GM18499 (cell line): ENCODE measurements around the gene TMPRSS12.
"Not testable (repeated sequence)": the region's sequence is repeated elsewhere in the genome, so short reads cannot be mapped to it uniquely, and the experiment has no call there.

Source experiments
- ATAC-seq: cut with Tn5 transposase; IDR thresholded peaks from one replicate; pipeline ENCODE4 v1.9.1; 2021; ENCODE audit warnings: moderate number of reproducible peaks; ENCODE audit not compliant: insufficient read depth, unreplicated experiment

The TMPRSS12 gene

DNA sequence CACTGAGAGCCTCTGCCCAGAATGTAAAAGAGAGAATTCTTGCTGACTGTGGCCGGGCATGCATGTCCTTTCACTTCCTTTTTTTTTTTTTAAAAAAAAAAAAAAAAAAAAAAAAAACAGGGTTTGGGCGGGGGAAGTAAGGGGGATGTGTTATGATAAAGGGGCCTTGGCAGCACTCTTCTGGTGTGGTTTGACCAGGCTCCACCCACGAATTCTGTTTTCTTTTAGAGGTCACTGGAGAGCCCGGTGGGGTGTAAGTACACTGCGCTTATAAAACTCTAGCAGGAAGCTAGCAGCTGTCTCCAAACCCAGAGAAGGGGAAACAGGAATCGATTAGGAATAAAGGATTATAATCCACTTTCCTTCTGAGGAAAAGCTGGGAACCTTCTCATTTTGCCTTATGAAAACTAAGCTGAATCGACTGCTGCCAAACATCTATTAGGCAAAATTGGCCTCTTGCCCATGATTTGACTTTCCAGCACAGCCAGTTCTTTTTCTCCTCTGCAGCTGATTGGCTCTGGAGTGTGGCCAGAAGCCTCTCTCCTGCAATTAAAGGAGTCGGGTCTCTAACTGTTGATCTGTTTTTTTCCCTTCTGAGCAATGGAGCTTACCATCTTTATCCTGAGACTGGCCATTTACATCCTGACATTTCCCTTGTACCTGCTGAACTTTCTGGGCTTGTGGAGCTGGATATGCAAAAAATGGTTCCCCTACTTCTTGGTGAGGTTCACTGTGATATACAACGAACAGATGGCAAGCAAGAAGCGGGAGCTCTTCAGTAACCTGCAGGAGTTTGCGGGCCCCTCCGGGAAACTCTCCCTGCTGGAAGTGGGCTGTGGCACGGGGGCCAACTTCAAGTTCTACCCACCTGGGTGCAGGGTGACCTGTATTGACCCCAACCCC lies 82.0 kb downstream of the TMPRSS12 start:
- ATAC-seq: peak; percentile 85

DNA sequence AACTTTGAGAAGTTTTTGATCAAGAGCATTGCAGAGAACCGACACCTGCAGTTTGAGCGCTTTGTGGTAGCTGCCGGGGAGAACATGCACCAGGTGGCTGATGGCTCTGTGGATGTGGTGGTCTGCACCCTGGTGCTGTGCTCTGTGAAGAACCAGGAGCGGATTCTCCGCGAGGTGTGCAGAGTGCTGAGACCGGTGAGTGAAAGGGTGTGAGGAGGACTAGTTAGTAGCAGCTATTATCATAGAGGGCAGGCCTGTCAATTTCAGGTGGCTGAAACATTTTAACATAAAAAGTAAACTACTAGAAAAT lies 82.6 kb downstream of the TMPRSS12 start:
- ATAC-seq: no peak

DNA sequence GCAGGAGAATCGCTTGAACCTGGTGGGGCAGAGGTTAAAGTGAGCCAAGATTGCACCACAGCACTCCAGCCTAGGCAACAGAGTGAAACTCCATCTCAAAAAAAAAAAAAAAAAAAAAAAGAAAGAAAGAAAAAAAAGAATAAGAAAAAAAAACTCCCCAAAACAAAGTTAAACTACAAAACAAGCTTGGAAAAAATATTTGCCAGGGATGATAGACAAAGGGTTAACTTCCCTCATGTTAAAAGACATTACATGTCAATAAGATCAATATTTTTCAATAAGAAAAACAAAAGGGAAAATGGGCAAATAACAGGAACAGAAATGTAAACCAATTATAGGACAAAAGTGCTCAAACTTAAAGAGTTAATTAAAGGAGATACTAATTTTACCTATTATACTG lies 83.2 kb downstream of the TMPRSS12 start:
- no peak for ATAC-seq

DNA sequence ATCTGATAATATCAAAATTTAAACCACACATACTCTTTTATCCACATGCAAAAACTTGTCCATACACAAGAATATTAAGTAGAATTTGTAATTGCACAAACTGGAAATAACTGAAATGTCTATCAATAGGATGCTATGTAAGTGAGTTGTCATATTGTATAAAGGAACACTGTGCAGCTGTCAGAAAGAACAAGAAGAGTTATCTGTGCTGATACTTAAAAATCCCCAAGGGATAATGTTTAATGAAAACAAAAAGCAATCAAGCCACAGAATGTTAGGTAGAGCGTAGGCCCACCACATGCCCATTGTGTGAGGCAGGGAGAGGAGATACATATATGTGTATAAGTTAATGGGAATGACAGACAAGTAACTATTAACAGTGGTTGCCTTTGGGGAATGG lies 83.7 kb downstream of the TMPRSS12 start:
- no peak for ATAC-seq

DNA sequence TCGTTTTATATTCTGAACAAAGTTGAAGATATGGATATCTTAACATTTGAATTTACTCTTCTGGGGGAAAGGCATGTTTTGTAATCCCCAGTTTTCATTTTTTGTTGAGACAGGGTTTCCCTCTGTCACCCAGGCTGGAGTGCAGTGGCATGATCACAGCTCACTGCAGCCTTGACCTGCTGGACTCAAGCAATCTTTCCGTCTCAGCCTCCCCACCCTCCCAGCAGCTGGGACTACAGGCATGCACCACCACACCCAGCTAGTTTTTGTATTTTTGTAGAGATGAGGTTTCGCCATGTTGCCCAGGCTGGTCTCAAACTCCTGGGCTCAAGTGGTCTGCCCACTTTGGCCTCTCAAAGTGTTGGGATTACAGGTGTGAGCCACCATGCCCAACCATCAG lies 84.2 kb downstream of the TMPRSS12 start:
- not testable (repeated sequence) for ATAC-seq

DNA sequence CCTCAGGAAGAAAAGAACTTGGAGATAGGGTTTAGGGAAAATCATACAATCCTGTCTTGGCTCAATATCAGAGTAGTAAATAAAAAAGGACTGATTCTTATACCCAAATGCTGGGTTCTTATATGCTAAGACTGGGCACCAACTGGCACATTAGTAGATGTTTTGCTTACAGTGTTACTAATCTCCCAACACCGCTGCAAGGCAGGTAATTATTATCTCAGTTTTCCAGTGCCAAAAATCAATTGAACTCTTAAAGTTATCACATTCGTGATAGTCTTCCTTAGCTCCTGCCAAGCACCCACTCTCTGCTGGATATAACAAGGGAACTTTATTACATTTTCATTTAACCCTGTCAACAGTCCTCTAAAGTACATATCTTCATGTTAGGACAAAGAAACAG lies 84.6 kb downstream of the TMPRSS12 start:
- ATAC-seq: no peak

DNA sequence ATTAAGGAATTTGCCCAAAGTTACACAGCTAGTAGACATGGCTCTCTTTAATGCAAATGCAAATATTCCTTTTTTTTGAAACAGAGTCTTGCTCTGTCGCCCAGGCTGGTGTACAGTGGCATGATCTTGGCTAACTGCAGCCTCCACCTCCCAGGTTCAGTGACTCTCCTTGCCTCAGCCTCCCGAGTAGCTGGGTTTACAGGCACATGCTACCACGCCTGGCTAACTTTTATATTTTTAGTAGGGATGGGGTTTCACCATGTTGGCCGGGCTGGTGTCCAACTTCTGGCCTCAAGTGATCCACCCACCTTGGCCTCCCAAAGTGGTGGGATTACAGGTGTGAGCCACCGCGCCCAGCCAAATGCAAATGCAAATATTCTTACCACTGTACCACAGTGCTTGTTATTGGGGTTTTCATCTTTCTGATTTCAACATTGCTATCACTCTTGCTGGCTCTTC lies 85.1 kb downstream of the TMPRSS12 start:
- ATAC-seq: no peak

DNA sequence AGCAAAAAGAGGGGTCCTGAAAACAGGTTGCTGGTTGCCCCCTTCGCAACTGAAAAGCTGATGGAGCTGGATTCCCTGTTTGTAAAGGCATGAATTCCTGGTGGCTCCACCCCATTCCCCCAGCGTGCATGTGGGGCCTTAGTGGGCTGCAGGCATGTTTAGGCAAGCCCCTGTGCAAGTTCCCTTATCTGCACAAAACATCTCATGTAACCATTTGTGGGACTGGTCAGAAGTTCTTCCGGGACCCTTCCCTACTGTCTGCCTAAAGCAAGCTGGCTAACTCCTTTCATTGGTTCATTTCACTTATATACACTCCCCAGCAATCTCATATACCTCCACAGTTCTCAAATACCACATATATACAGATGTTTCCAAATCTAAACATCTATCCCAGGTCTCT lies 85.7 kb downstream of the TMPRSS12 start:
- no peak for ATAC-seq

DNA sequence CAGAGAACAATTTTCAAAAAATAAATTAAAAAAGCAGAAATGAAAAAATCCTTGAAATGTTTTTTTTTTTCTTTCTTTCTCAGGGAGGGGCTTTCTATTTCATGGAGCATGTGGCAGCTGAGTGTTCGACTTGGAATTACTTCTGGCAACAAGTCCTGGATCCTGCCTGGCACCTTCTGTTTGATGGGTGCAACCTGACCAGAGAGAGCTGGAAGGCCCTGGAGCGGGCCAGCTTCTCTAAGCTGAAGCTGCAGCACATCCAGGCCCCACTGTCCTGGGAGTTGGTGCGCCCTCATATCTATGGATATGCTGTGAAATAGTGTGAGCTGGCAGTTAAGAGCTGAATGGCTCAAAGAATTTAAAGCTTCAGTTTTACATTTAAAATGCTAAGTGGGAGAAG lies 87.1 kb downstream of the TMPRSS12 start:
- no peak for ATAC-seq

DNA sequence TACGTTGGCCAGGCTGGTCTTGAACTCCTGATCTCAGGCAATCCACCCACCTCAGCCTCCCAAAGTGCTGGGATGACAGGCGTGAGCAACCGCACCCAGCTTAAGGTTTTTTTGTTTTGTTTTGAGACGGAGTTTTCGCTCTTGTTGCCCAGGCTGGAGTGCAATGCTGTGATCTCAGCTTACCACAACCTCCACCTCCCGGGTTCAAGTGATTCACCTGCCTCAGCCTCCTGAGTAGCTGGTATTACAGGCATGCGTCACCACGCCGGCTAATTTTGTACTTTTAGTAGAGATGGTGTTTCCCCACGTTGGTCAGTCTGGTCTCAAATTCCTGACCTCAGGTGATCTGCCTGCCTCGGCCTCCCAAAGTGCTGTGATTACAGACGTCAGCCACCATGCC lies 87.8 kb downstream of the TMPRSS12 start:
- not testable (repeated sequence) for ATAC-seq

DNA sequence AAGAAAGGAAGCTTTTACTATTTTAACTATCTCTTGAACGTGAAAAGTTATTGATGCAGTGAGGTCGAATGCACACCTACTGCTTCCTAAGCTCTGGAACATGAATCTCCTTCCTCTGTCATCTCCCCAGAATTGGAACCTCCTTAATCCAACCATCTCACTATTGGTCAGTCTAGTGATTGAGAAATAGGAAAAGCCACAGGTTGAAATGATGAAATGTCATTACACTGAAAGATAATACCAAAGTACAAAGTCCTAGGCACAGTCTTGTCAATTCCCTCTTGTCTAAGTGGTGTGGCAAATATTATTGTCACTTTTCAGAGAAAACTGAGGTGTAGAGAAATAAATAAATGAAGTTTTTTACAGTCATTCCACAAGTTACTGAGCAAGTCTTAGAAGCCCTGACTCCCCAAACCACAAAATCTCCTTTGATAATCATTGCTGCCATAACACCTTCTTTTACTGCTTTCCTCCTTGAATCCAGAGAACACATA lies 90.1 kb downstream of the TMPRSS12 start:
- no peak for ATAC-seq

DNA sequence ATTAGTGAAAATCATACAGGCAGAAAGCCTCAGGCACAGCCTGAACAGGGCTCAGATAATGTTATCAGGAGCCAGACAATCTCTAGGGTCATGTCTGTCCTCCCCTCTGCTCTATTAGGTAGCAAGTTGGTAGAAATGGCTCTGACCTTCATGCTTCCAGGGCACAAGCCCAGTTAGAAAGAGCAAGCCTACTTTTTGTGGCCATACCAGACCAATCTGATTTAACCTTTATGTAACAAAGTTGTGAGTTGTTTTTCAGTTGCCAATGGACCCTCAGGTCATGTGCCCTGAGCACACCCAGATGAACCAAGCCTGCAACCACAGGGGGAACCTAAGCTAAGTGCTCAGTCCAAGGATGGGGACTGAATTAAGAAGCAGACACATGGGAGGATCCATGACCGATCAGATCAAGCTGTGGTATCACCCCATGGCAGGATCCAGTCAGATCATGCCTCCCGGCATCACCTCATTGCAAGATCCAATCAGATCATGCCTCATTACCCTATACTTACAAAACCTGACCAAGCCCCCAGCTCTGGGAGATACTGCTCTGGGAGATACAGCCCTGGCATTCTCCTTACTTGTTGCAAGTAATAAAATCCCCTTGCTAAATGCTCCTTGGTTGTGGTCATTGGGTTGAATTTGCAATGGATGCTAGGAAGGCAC lies 90.9 kb downstream of the TMPRSS12 start:
- ATAC-seq: no peak

DNA sequence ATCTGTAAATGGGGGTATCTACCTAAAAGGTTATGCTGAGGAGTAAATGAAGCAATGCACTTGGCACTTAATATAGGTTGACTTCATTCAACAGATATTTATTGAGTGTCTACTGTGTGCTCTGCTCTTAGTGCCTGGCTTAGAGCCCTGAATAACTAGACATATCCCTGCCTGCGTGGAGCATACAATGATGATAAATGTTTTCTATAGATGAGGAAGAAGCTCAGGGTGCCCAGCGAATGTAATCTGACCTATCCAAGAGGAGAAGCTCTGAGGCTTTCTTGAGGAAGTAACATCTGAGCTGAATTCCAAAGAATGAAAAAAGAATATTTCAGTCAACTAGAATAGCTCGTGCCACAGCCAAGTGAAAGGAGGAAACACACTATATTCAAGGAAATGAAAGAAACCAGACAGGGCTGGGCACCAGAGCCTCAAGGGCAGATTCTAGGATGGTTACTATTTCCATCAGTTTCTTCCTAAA lies 91.7 kb downstream of the TMPRSS12 start:
- ATAC-seq: no peak

DNA sequence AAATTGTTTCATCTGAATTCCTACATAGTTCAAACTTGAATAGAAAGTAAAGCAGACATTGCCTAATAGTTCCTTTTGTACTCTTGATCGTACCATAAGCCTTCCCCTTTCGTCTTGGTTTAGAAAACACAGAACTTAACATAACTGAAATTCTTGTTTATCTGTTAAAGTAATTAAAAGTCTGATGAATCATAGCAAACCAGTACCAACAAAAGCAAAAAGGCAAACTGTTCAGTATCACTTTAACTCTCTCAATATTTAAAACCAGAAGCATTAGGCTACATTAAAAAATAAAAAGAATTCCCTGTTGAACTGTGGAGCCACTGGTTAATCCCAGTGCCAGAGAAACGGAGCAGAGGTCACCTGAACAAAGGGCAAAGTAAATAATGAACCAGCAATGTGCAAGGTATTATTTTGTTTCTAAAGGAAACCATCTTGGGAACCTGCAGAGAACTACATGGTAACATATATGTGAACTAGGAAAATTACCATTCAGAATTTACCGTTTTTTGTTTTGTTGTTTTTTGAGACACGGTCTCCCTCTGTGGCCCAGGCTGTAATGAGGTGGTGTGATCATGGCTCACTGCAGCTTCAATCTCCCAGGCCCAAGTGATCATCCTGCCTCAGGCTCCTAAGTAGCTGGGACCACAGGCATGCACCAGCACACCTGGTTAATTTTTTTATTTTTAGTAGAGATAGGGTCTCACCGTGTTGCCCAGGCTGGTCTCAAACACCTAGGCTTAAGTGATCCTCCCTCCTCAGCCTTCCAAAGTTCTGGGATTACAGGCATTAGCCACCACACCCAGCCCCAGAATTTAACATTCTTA lies 92.5 kb downstream of the TMPRSS12 start:
- ATAC-seq: no peak

DNA sequence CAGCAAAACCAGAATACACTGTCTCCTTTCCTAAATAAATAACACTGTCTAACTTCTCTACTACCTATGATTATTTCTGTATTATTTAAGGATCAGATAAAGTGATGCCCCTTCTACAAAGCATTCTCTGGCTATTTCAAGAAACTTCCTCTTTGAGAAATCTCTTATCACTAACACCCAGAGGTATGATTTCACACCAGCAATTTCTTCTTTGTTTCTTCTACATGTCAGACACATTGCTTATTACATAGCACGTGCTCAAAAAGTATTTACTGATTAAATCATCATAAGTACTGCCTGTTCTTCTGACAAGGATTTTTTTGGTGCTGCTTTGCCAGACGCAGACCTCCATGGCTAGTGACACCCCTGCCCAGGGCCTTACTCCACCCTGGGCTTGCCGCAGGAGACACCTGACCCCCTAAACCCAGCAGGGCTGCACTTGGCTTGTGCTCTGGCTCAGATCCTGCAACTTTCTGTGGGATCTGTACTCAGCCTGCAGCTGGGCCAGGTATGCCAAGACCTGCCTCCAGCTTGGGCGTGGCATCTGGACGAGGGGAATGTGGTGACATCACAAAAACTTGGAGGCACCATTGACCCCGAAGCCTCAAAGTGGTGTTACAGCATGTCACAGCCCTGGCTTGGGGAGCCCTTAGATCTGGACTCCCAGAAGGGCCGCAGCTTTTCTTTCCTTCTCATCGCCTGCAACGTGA lies 94.2 kb downstream of the TMPRSS12 start:
- no peak for ATAC-seq
